HG03066 (cell line): ENCODE measurements around the gene TEAD1.

Source experiments
- ATAC-seq: cut with Tn5 transposase; IDR thresholded peaks from one replicate; pipeline ENCODE4 v1.9.1; 2021; ENCODE audit warnings: low read depth; ENCODE audit not compliant: unreplicated experiment

TEAD1 gene

DNA sequence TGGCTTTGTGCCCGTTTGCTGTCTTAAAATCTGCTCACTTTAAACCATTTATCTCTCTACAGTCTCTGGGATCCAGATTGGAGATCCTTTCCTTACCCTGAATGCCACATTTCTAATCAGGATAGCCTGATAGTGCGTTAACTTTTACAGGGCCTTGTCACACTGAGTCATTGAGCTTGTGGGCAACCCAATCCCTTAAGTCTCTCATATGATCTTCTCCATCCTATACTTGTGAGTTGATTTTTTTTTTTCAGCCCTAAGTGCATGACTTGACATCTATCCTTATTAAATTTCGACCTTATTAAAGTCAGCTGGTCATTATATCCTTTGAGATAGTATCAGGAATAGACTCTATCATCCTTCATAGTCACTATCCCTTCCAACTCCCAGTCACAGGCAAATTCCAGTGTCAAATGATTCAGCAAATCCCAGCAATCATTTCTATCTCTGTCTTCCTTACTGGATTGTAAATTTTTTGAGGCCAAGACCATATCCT, 57.7 kb downstream of the TEAD1 start:
- ATAC-seq, result no peak

DNA sequence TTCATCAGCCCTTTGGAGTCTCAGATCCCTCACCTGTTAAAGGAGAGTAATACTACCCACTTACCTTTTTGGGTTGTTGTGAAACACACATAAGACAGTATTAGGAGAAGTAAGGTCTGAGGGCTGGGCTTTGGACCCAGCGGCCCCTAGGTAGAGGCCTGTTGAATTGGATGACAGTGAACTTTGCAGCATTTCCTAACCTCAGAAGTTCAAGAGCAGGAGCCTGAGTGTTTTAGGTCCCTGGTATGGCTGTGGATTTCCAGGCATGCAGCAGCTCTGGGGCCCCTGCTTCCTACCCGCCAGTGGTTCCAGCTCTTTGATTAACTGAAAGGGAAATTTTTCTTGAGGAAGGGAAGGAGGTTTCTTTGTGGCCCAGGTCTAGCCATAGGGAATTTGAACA, 58.9 kb downstream of the TEAD1 start:
- no peak for ATAC-seq

- ATAC-seq, result no peak
These were observed 60.4 kb downstream of the TEAD1 start for GRCh38 chr11:12734625-12735024.

DNA sequence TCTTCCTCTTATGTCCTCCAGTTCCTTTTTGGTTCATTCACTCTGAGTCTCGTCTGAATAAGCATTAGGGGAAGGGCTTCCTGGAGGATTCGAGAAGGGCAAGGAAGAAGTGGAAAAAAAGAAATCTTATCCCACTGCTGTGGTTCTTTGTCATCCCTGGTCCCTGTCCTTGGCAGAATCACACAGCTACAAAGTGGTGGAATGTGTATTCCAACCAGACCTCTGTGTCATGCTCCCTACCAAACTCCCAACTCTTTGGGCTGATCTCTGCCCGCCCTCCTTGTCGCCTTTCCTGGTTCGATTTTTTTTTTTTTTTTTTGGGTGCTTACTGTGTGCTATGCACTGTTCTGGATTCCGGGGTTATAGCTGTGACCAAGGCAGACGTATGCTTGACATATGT, 61.0 kb downstream of the TEAD1 start:
- ATAC-seq, result no peak

DNA sequence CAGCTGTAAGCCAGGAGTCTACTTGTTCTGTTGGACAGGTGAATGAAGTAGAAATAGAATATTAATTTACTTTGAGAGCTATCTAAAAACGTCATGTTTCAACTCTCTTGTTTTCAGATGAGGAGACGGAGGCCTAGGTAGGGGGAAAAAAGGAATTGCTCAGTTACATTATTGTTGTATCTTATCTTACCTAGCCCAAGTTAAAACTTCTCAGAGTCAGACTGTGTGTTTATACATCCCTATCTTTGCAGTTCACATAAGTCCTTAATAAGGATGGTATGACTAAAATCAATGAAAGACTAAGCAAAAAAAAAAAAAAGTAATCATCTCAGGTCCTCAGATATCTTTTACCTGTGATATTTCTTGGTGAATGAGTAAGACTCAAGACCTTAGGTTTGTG, 62.8 kb downstream of the TEAD1 start:
- no peak for ATAC-seq

GRCh38 chr11:12741671-12742216, 67.5 kb downstream of the TEAD1 start:
- ATAC-seq, result no peak

- no peak for ATAC-seq
These were observed 69.7 kb downstream of the TEAD1 start for GRCh38 chr11:12743834-12744449.

DNA sequence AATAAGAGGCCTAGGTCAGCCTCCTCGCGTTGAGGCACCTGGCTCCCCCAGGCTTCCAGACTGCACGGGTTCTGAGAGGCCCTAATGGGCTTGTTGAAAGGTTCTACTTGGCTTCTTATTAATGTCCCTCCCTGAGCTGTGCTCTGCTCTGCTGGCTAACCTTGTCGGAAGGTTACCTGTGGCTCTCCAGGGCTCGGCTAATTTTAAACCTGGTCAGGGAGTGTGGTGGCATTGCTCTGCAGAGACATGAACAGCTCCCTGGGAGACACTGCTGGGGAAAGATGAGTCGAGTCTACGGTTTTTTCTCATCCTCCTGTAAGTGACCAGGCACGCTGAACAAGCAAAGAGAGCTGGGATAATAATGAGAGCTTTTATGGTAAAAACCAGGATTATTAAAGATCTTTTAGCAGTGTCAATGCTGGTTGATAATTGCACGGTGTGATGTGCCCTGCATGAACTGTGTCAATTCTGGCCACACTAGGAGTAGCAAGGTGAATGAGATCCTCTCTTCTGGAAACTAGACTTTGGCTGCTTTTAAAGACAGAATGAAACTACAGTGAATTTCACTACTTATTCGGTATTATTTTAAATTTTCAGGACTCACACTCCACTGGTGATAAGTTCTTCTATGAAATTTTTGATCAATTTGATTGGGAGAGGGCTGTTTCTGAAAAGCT, 70.7 kb downstream of the TEAD1 start:
- ATAC-seq, result no peak

GRCh38 chr11:12745787-12746186, 71.6 kb downstream of the TEAD1 start:
- no peak for ATAC-seq

- no peak for ATAC-seq
These were observed 72.4 kb downstream of the TEAD1 start for GRCh38 chr11:12746593-12747097.

DNA sequence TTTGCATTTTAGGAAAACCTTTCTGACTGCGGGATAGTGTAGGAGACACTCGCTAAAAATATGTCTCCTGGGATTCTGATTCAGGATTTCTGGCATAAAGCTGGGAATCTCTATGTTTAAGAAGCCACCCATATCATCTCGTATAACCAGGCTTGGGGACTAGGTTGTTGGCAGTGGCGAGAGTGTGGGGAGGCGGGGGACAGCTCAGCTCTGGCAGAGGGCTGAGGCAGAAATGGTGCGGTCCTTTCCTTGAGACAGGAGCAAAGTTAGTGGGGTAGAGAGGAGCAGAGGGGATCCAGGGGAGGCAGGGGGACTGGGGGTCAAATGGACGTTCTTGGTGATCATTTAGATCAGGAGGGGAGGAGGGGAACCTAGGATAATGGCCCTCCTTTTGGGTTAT, 74.3 kb downstream of the TEAD1 start:
- ATAC-seq, result no peak

GRCh38 chr11:12749442-12749841, 75.2 kb downstream of the TEAD1 start:
- no peak for ATAC-seq

DNA sequence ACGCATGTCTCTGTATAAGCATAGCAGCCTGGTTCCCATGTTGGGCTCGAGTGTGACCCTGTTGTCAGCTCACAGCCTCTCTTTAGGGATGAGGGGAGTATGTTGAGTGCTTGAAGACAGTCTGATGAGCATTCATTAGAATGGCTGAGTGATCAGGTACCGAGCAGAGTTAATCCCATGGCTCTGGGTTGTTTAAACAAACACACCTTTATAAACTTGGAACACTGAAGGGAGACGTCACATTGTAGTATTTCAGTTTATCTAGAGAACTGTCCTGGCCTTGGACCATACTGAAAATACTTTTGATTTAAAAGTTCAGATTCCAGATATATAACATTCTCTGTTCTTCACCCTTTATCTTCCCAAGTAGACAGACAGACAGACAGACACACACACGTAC, 76.0 kb downstream of the TEAD1 start:
- no peak for ATAC-seq

DNA sequence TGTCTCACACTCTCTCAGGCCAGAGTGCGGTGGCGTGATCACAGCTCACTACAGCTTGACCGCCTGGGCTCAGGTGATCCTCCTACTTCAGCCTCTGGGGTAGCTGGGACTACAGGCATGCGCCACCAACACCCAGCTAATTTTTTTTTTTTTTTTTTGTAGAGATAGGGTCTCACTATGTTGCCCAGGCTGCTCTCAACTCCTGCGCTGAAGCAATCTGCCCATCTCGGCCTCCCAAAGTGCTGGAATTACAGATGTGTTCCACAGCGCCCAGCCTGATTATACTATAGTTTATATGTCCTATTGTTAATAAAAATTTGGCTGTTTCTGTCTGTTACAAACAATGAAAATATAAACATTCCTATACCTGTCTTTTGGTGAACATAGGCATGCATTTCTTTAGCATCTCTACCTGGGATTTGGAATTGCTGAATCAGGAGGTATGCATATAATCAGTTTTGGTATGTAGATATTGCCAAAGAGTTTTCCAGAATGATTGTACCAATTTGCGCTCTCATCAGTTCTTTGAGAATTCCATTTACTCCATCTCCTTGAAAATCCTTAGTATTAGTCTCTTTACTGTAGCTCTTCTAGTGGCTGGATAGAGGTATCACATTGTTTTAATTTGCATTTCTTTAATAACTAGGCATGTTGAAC, 78.8 kb downstream of the TEAD1 start:
- ATAC-seq, result no peak

DNA sequence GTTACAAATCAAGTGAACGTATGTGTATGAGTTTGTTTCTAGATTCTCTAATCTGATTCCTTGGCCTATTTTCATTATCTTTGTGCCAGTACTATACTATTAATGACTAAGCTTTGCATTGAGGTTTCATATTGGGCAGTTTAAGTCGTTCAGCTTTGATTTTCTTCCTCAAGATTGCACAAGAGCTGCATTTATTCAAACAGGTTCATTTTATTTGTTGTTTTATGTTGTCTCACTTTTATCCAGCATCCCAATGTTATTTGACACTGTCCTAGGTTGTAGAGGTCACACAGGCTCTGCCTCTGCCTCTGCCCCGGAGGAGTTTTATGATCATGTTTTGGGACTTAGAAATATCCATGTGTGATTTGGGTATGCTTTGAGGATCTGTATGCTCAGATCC, 79.8 kb downstream of the TEAD1 start:
- no peak for ATAC-seq

- ATAC-seq, result no peak
These were observed 80.5 kb downstream of the TEAD1 start for GRCh38 chr11:12754582-12755234.

- ATAC-seq, result no peak
These were observed 81.6 kb downstream of the TEAD1 start for GRCh38 chr11:12755510-12756453.

GRCh38 chr11:12756454-12756806, 82.2 kb downstream of the TEAD1 start:
- ATAC-seq, result no peak

GRCh38 chr11:12756867-12757266, 82.6 kb downstream of the TEAD1 start:
- ATAC-seq, result no peak

DNA sequence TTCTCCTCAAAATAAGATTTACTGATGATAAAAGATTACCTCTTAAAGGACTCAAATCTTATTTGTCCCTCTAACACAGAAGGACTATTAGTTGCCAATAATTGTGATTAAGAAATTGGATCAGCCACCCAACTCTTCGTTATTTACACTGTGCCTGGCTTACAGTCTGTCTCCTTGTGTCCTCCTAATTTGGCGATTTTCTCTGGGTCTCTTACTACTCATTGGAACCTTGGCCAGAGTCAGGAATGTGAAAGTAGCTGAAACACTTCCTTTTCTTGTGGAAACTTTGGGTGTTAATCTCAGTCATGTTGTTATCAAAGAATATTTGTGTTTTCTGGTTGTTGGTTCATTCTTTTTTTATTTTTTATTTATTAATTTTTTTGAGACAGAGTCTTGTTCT, 83.2 kb downstream of the TEAD1 start:
- ATAC-seq, result no peak
